ENCODE results near the gene TALDO1. TPM values are rescaled to one million over a fixed set of nuclear protein-coding genes. Genes with fewer than 3 reads are reported as not detected.

Gene TALDO1
- total RNA-seq, 2 donors from 2014 or later, result 90.3 to 111 TPM

DNA sequence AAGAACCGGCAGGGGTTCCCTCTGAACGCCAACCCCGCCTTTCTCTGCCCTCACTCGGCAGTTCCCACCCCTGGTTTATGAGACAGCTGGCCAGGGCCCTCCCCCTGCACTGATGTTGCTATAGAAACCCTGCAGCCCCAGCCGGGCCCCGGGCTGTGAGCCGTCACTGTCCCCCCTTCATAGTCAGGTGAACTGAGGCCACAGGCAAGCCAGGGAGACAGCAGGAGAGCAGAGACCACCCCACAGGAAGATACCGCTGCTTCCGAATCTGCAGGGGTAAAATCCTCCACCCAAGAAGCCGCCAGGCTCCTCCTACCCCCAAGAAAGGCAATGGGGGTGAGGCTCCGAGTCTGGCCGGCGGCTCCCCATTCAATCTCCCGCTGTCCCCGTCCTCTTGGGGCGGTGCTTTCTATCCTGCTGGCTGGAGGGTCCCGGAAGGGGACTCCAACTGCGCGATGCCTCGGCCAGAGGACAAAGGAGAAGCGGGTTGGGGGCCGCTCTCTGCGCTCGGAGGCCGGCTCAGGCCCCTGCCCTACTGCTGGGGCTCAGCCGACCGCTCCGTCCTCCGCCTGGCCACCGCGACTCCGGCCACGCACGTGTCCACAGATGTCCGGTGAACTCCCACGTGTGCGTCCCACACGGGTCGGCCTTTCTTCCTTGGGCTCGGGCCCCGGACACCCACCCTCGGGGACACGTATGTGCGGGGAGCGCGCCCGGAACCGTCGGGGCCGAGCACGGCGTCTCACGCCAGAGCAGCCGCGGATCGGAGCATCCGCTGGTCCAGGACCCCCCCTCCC is 50.2 kb downstream of the TALDO1 start:
- H3K27ac ChIP-seq, result peak overlapping the region; percentile 69 to 86
- peaks cover 0 to 37% of the 10 kb centered on the region in 2 donors for H3K4me1 ChIP-seq
- no peaks in the 10 kb centered on the region for H3K27me3 ChIP-seq
- TF ChIP-seq, protein P1, sequence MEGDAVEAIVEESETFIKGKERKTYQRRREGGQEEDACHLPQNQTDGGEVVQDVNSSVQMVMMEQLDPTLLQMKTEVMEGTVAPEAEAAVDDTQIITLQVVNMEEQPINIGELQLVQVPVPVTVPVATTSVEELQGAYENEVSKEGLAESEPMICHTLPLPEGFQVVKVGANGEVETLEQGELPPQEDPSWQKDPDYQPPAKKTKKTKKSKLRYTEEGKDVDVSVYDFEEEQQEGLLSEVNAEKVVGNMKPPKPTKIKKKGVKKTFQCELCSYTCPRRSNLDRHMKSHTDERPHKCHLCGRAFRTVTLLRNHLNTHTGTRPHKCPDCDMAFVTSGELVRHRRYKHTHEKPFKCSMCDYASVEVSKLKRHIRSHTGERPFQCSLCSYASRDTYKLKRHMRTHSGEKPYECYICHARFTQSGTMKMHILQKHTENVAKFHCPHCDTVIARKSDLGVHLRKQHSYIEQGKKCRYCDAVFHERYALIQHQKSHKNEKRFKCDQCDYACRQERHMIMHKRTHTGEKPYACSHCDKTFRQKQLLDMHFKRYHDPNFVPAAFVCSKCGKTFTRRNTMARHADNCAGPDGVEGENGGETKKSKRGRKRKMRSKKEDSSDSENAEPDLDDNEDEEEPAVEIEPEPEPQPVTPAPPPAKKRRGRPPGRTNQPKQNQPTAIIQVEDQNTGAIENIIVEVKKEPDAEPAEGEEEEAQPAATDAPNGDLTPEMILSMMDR (IDR thresholded peaks at IDR 0.05), result no peak
- peak; percentile 78 for DNase-seq (ENCODE audit: low spot score)
- peak overlapping the region; percentile 59 to 68 for H3K4me3 ChIP-seq
- no peaks in the 10 kb centered on the region for H3K9me3 ChIP-seq
- H3K36me3 ChIP-seq, result no peaks in the 10 kb centered on the region

DNA sequence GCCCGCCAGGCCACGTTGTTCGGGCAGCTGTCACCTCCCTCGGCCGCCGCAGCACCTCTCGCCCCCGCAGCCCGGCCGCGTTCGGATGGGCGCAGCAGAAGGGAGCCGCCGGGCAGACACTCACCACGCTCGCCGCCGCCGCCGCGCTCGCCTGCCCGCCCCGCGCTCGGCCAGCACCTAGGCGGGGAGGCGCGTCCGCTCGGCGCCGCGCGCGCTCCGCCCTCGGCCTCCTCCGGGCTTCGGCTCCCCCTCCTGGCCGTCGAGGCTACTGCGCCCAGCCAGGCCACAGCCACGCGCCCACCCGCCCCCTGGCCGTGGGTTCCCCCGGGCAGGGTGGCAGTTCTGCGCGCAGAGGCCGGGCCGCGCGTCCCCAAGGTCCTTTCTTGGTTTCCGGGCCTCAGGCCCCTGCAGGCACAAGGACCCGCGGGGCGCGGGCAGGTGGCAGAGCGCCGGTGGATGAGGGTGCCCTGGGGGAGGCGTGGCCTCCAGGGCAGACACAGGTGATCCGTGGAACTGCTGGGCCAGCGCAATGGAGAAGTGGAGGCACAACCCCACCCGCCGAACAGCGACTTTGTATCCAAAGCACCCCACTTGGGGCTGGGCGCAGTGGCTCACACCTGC is 50.9 kb downstream of the TALDO1 start, which contains the start of gene SLC25A22:
Gene SLC25A22 (minus strand): TSS at position 189 of the 621 bp plus-strand sequence. CDS start 3,275 bp downstream, outside the sequence.
- Histone ChIP-seq H3K27ac (peak within 1 kb of the TSS; percentile 69 to 86), H3K27me3 (no peaks in the 10 kb centered on the region), H3K4me3 (peak within 1 kb of the TSS; percentile 59 to 68), H3K9me3 (no peaks in the 10 kb centered on the region), H3K4me1 (peaks cover 0 to 37% of the 10 kb centered on the region in 2 donors), H3K36me3 (no peaks in the 10 kb centered on the region)
- TF ChIP-seq, protein P1 (IDR thresholded peaks at IDR 0.05), result peak; percentile 83 to 95
- DNase-seq (ENCODE audit: low spot score), result no peak

DNA sequence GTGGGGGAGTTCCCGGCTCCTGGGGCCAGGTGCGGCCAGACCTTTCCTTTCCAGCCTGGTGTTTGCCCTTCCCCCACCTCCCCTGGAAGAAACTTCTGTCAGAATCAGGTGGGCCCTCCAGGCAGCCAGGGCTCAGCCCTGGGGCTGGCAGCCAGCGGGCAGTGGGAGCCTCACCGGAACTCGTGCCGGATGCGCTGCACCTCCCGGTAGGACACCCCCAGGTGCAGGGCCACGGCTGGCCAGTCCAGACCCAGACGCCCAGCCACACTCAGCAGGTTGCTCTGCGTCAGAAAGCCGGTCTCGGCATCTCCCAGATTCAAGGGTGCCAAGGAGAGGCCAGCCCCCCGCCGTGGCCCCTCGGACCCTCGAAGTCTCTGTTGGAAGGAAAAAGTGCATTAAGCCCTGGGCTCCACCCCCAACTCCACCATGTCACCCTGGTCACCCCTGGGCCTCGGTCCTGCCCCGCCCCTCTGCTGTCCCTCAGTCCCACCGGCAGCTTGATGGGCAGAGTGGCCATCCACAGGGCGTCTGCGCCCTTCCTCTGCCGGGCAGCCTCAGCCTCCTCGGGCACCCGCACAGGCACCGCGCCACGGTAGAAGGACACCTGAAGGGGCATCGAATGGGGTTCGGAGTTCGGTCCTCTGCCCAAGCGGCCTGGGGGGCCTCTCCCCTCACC is 52.5 kb downstream of the TALDO1 start:
- H3K36me3 ChIP-seq, result no peaks in the 10 kb centered on the region
- TF ChIP-seq, protein P1 (IDR thresholded peaks at IDR 0.05), result no peak
- no peak overlapping the region for H3K4me3 ChIP-seq
- DNase-seq (ENCODE audit: low spot score), result no peak
- H3K27ac ChIP-seq, result no peak overlapping the region
- H3K9me3 ChIP-seq, result no peaks in the 10 kb centered on the region
- H3K4me1 ChIP-seq, result peaks cover 0 to 48% of the 10 kb centered on the region in 2 donors
- no peaks in the 10 kb centered on the region for H3K27me3 ChIP-seq

DNA sequence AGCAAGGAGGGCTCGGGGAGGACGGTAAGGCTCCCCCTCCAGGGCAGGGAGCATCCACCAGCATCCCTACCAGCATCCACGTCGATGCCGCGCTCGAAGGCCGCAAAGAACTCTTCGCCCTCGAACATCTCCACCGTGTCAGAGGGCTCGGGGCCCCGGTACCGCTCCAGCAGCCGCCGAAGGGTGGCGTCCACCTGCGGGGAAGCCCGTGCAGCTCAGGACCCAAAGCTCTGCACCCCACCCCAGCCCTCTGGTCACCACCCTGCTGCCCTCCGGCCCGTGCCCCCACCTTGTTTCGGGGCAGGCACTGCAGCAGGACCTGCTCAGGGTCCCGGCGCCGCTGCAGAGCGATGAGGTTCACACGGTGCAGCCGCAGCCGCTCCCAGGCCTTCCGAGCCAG is 53.2 kb downstream of the TALDO1 start:
- TF ChIP-seq, protein P1 (IDR thresholded peaks at IDR 0.05), result no peak
- Histone ChIP-seq H3K27ac (no peak overlapping the region), H3K36me3 (no peaks in the 10 kb centered on the region), H3K9me3 (no peaks in the 10 kb centered on the region), H3K27me3 (no peaks in the 10 kb centered on the region), H3K4me3 (no peak overlapping the region), H3K4me1 (peaks cover 0 to 47% of the 10 kb centered on the region in 2 donors)
- DNase-seq (ENCODE audit: low spot score), result no peak

DNA sequence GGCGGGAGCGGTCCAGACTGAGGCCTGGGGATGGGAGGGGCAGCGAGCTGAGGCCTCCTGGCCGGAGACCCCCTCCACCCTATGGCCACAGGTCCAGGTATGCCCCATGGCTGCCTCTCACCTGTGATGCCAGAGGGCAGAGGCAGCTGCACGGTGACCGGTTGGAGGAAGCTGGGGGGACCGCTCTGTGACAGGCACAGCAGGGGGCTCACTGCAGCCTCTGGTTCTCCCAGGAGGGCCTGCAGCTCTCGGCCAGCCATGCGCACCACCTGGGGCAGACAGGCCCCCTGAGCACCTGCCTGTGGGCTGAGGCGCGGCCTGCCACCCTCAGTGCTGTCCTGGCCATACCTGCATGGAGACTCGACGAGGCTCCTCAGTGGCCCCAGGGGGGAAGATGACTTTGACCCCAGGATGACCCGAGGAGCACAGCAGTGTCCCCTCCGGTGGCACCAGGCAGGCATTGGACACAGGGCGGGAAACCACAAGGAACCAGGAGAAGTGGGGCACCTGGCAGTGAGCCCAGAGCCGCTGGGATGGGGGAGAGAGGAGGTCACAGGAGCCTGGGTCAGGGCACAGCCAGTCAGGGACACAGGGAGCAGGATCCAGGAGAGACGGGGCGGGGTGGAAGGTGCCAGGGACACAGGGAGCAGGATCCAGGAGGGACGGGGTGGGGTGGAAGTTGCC is 54.0 kb downstream of the TALDO1 start:
- TF ChIP-seq, protein P1 (IDR thresholded peaks at IDR 0.05), result no peak
- H3K4me1 ChIP-seq, result peaks cover 0 to 43% of the 10 kb centered on the region in 2 donors
- DNase-seq (ENCODE audit: low spot score), result no peak

More for the DNA sequence above, 54.0 kb downstream of the TALDO1 start:
- Histone ChIP-seq H3K36me3 (no peaks in the 10 kb centered on the region), H3K27ac (no peak overlapping the region), H3K27me3 (no peaks in the 10 kb centered on the region), H3K4me3 (no peak overlapping the region), H3K9me3 (no peaks in the 10 kb centered on the region)

Measured in right atrium auricular region (tissue), 2 donors.